Measurements from ENCODE around the gene KRT86.
"Not testable (repeated sequence)": the region's sequence is repeated elsewhere in the genome, so short reads cannot be mapped to it uniquely, and the experiment has no call there.

KRT86 gene

GRCh38 chr12:52313461-52313860, 39.0 kb downstream of the KRT86 start:
- Histone ChIP-seq H3K4me3 (ENCODE audit: low read length) (no peak overlapping the region), H3K9ac (ENCODE audit: low read length) (no peak overlapping the region), H3K27me3 (ENCODE audit: control insufficient read depth, insufficient read depth, low read length) (peaks cover 6% of the 10 kb centered on the region), H3K27ac (ENCODE audit: low read depth, low read length) (no peak overlapping the region), H3K4me1 (ENCODE audit: control insufficient read depth, insufficient read depth, low read length) (peaks cover 6% of the 10 kb centered on the region), H3K36me3 (ENCODE audit: control insufficient read depth, insufficient read depth, low read length) (no peaks in the 10 kb centered on the region)

GRCh38 chr12:52313926-52314325, 39.5 kb downstream of the KRT86 start:
- Histone ChIP-seq H3K27me3 (ENCODE audit: control insufficient read depth, insufficient read depth, low read length) (peaks cover 6% of the 10 kb centered on the region), H3K4me1 (ENCODE audit: control insufficient read depth, insufficient read depth, low read length) (peaks cover 6% of the 10 kb centered on the region), H3K4me3 (ENCODE audit: low read length) (no peak overlapping the region), H3K9ac (ENCODE audit: low read length) (no peak overlapping the region), H3K27ac (ENCODE audit: low read depth, low read length) (no peak overlapping the region), H3K36me3 (ENCODE audit: control insufficient read depth, insufficient read depth, low read length) (no peaks in the 10 kb centered on the region)

GRCh38 chr12:52314511-52314910, 40.1 kb downstream of the KRT86 start:
- no peak overlapping the region for H3K4me3 ChIP-seq (ENCODE audit: low read length)
- peaks cover 4% of the 10 kb centered on the region for H3K27me3 ChIP-seq (ENCODE audit: control insufficient read depth, insufficient read depth, low read length)
- H3K36me3 ChIP-seq (ENCODE audit: control insufficient read depth, insufficient read depth, low read length) = no peaks in the 10 kb centered on the region
- no peak overlapping the region for H3K9ac ChIP-seq (ENCODE audit: low read length)
- H3K27ac ChIP-seq (ENCODE audit: low read depth, low read length) = no peak overlapping the region
- H3K4me1 ChIP-seq (ENCODE audit: control insufficient read depth, insufficient read depth, low read length) = peaks cover 6% of the 10 kb centered on the region

GRCh38 chr12:52315721-52316120, 41.3 kb downstream of the KRT86 start:
- H3K36me3 ChIP-seq (ENCODE audit: control insufficient read depth, insufficient read depth, low read length); H3K27me3 ChIP-seq (ENCODE audit: control insufficient read depth, insufficient read depth, low read length); H3K4me1 ChIP-seq (ENCODE audit: control insufficient read depth, insufficient read depth, low read length); H3K27ac ChIP-seq (ENCODE audit: low read depth, low read length); H3K9ac ChIP-seq (ENCODE audit: low read length); H3K4me3 ChIP-seq (ENCODE audit: low read length): not testable (repeated sequence)

GRCh38 chr12:52316290-52316689, 41.8 kb downstream of the KRT86 start:
- Histone ChIP-seq H3K27me3 (ENCODE audit: control insufficient read depth, insufficient read depth, low read length) (peaks cover 3% of the 10 kb centered on the region), H3K4me1 (ENCODE audit: control insufficient read depth, insufficient read depth, low read length) (peaks cover 3% of the 10 kb centered on the region), H3K4me3 (ENCODE audit: low read length) (no peak overlapping the region), H3K9ac (ENCODE audit: low read length) (no peak overlapping the region), H3K27ac (ENCODE audit: low read depth, low read length) (no peak overlapping the region), H3K36me3 (ENCODE audit: control insufficient read depth, insufficient read depth, low read length) (no peaks in the 10 kb centered on the region)

GRCh38 chr12:52316701-52317100, 42.3 kb downstream of the KRT86 start:
- H3K9ac ChIP-seq (ENCODE audit: low read length) = no peak overlapping the region

GRCh38 chr12:52317468-52318052, 43.1 kb downstream of the KRT86 start:
- Histone ChIP-seq H3K9ac (ENCODE audit: low read length) (no peak overlapping the region), H3K27ac (ENCODE audit: low read depth, low read length) (no peak overlapping the region), H3K36me3 (ENCODE audit: control insufficient read depth, insufficient read depth, low read length) (no peaks in the 10 kb centered on the region), H3K4me1 (ENCODE audit: control insufficient read depth, insufficient read depth, low read length) (no peaks in the 10 kb centered on the region), H3K4me3 (ENCODE audit: low read length) (no peak overlapping the region), H3K27me3 (ENCODE audit: control insufficient read depth, insufficient read depth, low read length) (peaks cover 2% of the 10 kb centered on the region)

More at GRCh38 chr12:52316701-52317100, 42.3 kb downstream of the KRT86 start:
- no peaks in the 10 kb centered on the region for H3K36me3 ChIP-seq (ENCODE audit: control insufficient read depth, insufficient read depth, low read length)
- no peak overlapping the region for H3K27ac ChIP-seq (ENCODE audit: low read depth, low read length)
- peaks cover 2% of the 10 kb centered on the region for H3K27me3 ChIP-seq (ENCODE audit: control insufficient read depth, insufficient read depth, low read length)
- no peak overlapping the region for H3K4me3 ChIP-seq (ENCODE audit: low read length)
- no peaks in the 10 kb centered on the region for H3K4me1 ChIP-seq (ENCODE audit: control insufficient read depth, insufficient read depth, low read length)

GRCh38 chr12:52318241-52318990, 44.0 kb downstream of the KRT86 start:
- Histone ChIP-seq H3K9ac (ENCODE audit: low read length) (no peak overlapping the region), H3K4me3 (ENCODE audit: low read length) (no peak overlapping the region), H3K27me3 (ENCODE audit: control insufficient read depth, insufficient read depth, low read length) (peaks cover 2% of the 10 kb centered on the region), H3K4me1 (ENCODE audit: control insufficient read depth, insufficient read depth, low read length) (no peaks in the 10 kb centered on the region), H3K36me3 (ENCODE audit: control insufficient read depth, insufficient read depth, low read length) (no peaks in the 10 kb centered on the region), H3K27ac (ENCODE audit: low read depth, low read length) (no peak overlapping the region)

GRCh38 chr12:52319097-52319496, 44.7 kb downstream of the KRT86 start:
- no peaks in the 10 kb centered on the region for H3K27me3 ChIP-seq (ENCODE audit: control insufficient read depth, insufficient read depth, low read length)
- H3K4me3 ChIP-seq (ENCODE audit: low read length) = no peak overlapping the region
- H3K36me3 ChIP-seq (ENCODE audit: control insufficient read depth, insufficient read depth, low read length) = no peaks in the 10 kb centered on the region
- no peak overlapping the region for H3K9ac ChIP-seq (ENCODE audit: low read length)
- H3K27ac ChIP-seq (ENCODE audit: low read depth, low read length) = no peak overlapping the region
- no peaks in the 10 kb centered on the region for H3K4me1 ChIP-seq (ENCODE audit: control insufficient read depth, insufficient read depth, low read length)

- no peaks in the 10 kb centered on the region for H3K4me1 ChIP-seq (ENCODE audit: control insufficient read depth, insufficient read depth, low read length)
- no peaks in the 10 kb centered on the region for H3K36me3 ChIP-seq (ENCODE audit: control insufficient read depth, insufficient read depth, low read length)
- no peaks in the 10 kb centered on the region for H3K27me3 ChIP-seq (ENCODE audit: control insufficient read depth, insufficient read depth, low read length)
- H3K4me3 ChIP-seq (ENCODE audit: low read length) = no peak within 1 kb of the TSS
- H3K9ac ChIP-seq (ENCODE audit: low read length) = no peak within 1 kb of the TSS
- no peak within 1 kb of the TSS for H3K27ac ChIP-seq (ENCODE audit: low read depth, low read length)
Observed at GRCh38 chr12:52320784-52321400, 46.4 kb downstream of the KRT86 start, which contains the start of gene KRT83. TSS of gene KRT83 (minus strand) at chr12:52321398. CDS start at chr12:52321335, 63 bp downstream.

- Histone ChIP-seq H3K27me3 (ENCODE audit: control insufficient read depth, insufficient read depth, low read length) (no peaks in the 10 kb centered on the region), H3K27ac (ENCODE audit: low read depth, low read length) (no peak overlapping the region), H3K36me3 (ENCODE audit: control insufficient read depth, insufficient read depth, low read length) (no peaks in the 10 kb centered on the region)
Observed at GRCh38 chr12:52321418-52321817, 47.0 kb downstream of the KRT86 start.

GRCh38 chr12:52322069-52322468, 47.6 kb downstream of the KRT86 start:
- Histone ChIP-seq H3K4me3 (ENCODE audit: low read length) (no peak overlapping the region), H3K9ac (ENCODE audit: low read length) (no peak overlapping the region), H3K27ac (ENCODE audit: low read depth, low read length) (no peak overlapping the region), H3K4me1 (ENCODE audit: control insufficient read depth, insufficient read depth, low read length) (no peaks in the 10 kb centered on the region), H3K27me3 (ENCODE audit: control insufficient read depth, insufficient read depth, low read length) (no peaks in the 10 kb centered on the region), H3K36me3 (ENCODE audit: control insufficient read depth, insufficient read depth, low read length) (no peaks in the 10 kb centered on the region)

More at GRCh38 chr12:52321418-52321817, 47.0 kb downstream of the KRT86 start:
- Histone ChIP-seq H3K4me1 (ENCODE audit: control insufficient read depth, insufficient read depth, low read length) (no peaks in the 10 kb centered on the region), H3K4me3 (ENCODE audit: low read length) (no peak overlapping the region), H3K9ac (ENCODE audit: low read length) (no peak overlapping the region)

Data from rectal smooth muscle tissue (tissue), 1 donor.